HCT116 (cell line): ENCODE data around the gene GMIP. TPM values are rescaled to one million over a fixed set of nuclear protein-coding genes. Genes with fewer than 3 reads are reported as not detected.
A peak's percentile ranks its signal among the peaks of the same experiment; 100 is the strongest.
"Not testable (repeated sequence)": the region's sequence is repeated elsewhere in the genome, so short reads cannot be mapped to it uniquely, and the experiment has no call there.

Experiments
- ATAC-seq: fragments of 200-7000 bp; cut with Tn5 transposase; 2 replicates; pipeline ENCODE4 v1.9.1; 2020; ENCODE audit warnings: mild to moderate bottlenecking, moderate library complexity
- BruUV-seq: library from RNA; stranded (reverse); fragments of 400-500 nt; replicated peaks from 2 replicates; lab custom pipeline; 2021; lab: Mats Ljungman, UMichigan
- CTCF ChIA-PET: fragments of 300-600 bp; sonication (Branson Sonifier 250); formaldehyde crosslinking; loops from one replicate; lab custom pipeline; 2021; ENCODE audit warnings: antibody characterized with exemption; lab: Charles Lee
- POLR2A ChIA-PET: fragments of 300-600, 350-600 bp; sonication (Branson Sonifier 250); formaldehyde crosslinking; loops from one replicate; lab custom pipeline; 2021; ENCODE audit warnings: antibody characterized with exemption; lab: Charles Lee
- RAD21 ChIA-PET, 2 experiments: fragments of 300-600 bp; sonication (Branson Sonifier 250); formaldehyde crosslinking; loops; one replicate each; lab custom pipeline; 2023; ENCODE audit warnings: low total read pairs in 2 of 2; ENCODE audit not compliant: uncharacterized antibody in 2 of 2, unreplicated experiment in 2 of 2, low non-redundant PET in 1 of 2; lab: Charles Lee
- DNase-seq: peaks from one replicate; pipeline ENCODE4 v3.0.0-alpha.2; 2010; ENCODE audit warnings: low read depth, low spot score
- H2AFZ ChIP-seq: fragments of 200-600 bp; shearing (Covaris generic), sonication (generic); 2 replicates; pipeline ENCODE4 v1.6.1; 2017; ENCODE audit warnings: low read depth, mixed run types, mixed read lengths, antibody characterized with exemption, low read length; ENCODE audit not compliant: poor library complexity, severe bottlenecking
- H3K27ac ChIP-seq: 2 replicates; pipeline ENCODE4 v1.5.1; 2012; ENCODE audit warnings: low read depth, low read length
- H3K27me3 ChIP-seq: fragments of 200-600 bp; sonication (generic); 2 replicates; pipeline ENCODE4 v1.6.1; 2016; ENCODE audit warnings: mixed run types, low read length, mixed read lengths; ENCODE audit not compliant: insufficient read depth
- H3K36me3 ChIP-seq, 2 experiments: fragments of 200-500 bp in 1 of 2; fragments of 200-600 bp in 1 of 2; sonication (Bioruptor generic) in 1 of 2; sonication (generic) in 1 of 2; 2 replicates each; pipeline versions ENCODE4 v1.5.1 to v1.6.1; 2014 to 2016; ENCODE audit warnings: low read length in 2 of 2, inconsistent platforms in 1 of 2, mixed read lengths in 1 of 2, mixed run types in 1 of 2; ENCODE audit not compliant: insufficient read depth in 2 of 2, control insufficient read depth in 1 of 2
- H3K4me1 ChIP-seq, 2 experiments: fragments of 200-600 bp in 1 of 2; sonication (generic) in 1 of 2; 2 replicates each; pipeline versions ENCODE4 v1.5.1 to v1.6.1; 2012 to 2017; ENCODE audit warnings: low read length in 2 of 2, inconsistent platforms in 1 of 2, mild to moderate bottlenecking in 1 of 2, mixed read lengths in 1 of 2, mixed run types in 1 of 2, moderate library complexity in 1 of 2; ENCODE audit not compliant: insufficient read depth in 2 of 2, control insufficient read depth in 1 of 2
- H3K4me2 ChIP-seq: fragments of 200-600 bp; sonication (generic); 2 replicates; pipeline ENCODE4 v1.6.1; 2017; ENCODE audit warnings: mixed run types, low read length, mixed read lengths
- H3K4me3 ChIP-seq, 2 experiments: fragments of 200-600 bp in 1 of 2; sonication (generic) in 1 of 2; replicated peaks in 1 of 2; 2 replicates each; pipeline ENCODE4 v1.5.1; 2011 to 2016; ENCODE audit warnings: low read length in 2 of 2, control low read depth in 1 of 2, low read depth in 1 of 2, mild to moderate bottlenecking in 1 of 2, mixed read lengths in 1 of 2, mixed run types in 1 of 2
- H3K79me2 ChIP-seq: fragments of 200-600 bp; sonication (generic); 2 replicates; pipeline ENCODE4 v1.6.1; 2017; ENCODE audit warnings: mild to moderate bottlenecking, mixed run types, low read length, moderate library complexity, mixed read lengths; ENCODE audit not compliant: insufficient read depth
- H3K9ac ChIP-seq: fragments of 200-600 bp; sonication (generic); 2 replicates; pipeline ENCODE4 v1.6.1; 2016; ENCODE audit warnings: low read length, mixed read lengths
- H3K9me2 ChIP-seq: fragments of 200-600 bp; sonication (generic), shearing (Covaris generic); 2 replicates; pipeline ENCODE4 v1.6.1; 2017; ENCODE audit warnings: mixed run types, mild to moderate bottlenecking, moderate library complexity; ENCODE audit not compliant: insufficient read depth
- H3K9me3 ChIP-seq, 2 experiments: fragments of 200-500 bp in 1 of 2; fragments of 200-600 bp in 1 of 2; sonication (Bioruptor generic) in 1 of 2; sonication (generic) in 1 of 2; 2 replicates each; pipeline ENCODE4 v1.6.1; 2014 to 2017; ENCODE audit warnings: low read length in 2 of 2, mixed read lengths in 2 of 2, inconsistent platforms in 1 of 2, low read depth in 1 of 2, mild to moderate bottlenecking in 1 of 2, mixed run types in 1 of 2, moderate library complexity in 1 of 2; ENCODE audit not compliant: control insufficient read depth in 1 of 2, insufficient read depth in 1 of 2
- H4K20me1 ChIP-seq: fragments of 200-600 bp; sonication (generic), shearing (Covaris generic); 2 replicates; pipeline ENCODE4 v1.6.1; 2017; ENCODE audit warnings: mixed run types, mild to moderate bottlenecking, moderate library complexity; ENCODE audit not compliant: insufficient read depth
- EGR1 ChIP-seq: IDR thresholded peaks from 2 replicates; pipeline ENCODE4 v1.6.1; 2012; ENCODE audit warnings: low read depth
- JUND ChIP-seq: IDR thresholded peaks from 2 replicates; pipeline ENCODE4 v1.6.1; 2012
- POLR2A ChIP-seq: IDR thresholded peaks from 2 replicates; pipeline ENCODE4 v1.7.0; 2011; ENCODE audit warnings: borderline replicate concordance; ENCODE audit not compliant: insufficient read depth, insufficient read length; ENCODE audit errors: extremely low read depth
- SP1 ChIP-seq: IDR thresholded peaks from 2 replicates; pipeline ENCODE4 v1.6.1; 2012; ENCODE audit warnings: low read depth
- SRF ChIP-seq: IDR thresholded peaks from 2 replicates; pipeline ENCODE4 v1.6.1; 2012; ENCODE audit warnings: low read depth
- intact Hi-C: fragments of 100-400 bp; cut with micrococcal nuclease; formaldehyde crosslinking; loops from 2 replicates; pipeline ENCODE4 v1.10.0; 2022
- total RNA-seq: library from RNA; stranded (reverse); gene quantifications from one replicate; pipeline ENCODE4 v1.2.1, GENCODE V29; 2021; ENCODE audit not compliant: unreplicated experiment

GMIP gene
- total RNA-seq, 1 experiment from 2014 or later = 16.3 TPM

DNA sequence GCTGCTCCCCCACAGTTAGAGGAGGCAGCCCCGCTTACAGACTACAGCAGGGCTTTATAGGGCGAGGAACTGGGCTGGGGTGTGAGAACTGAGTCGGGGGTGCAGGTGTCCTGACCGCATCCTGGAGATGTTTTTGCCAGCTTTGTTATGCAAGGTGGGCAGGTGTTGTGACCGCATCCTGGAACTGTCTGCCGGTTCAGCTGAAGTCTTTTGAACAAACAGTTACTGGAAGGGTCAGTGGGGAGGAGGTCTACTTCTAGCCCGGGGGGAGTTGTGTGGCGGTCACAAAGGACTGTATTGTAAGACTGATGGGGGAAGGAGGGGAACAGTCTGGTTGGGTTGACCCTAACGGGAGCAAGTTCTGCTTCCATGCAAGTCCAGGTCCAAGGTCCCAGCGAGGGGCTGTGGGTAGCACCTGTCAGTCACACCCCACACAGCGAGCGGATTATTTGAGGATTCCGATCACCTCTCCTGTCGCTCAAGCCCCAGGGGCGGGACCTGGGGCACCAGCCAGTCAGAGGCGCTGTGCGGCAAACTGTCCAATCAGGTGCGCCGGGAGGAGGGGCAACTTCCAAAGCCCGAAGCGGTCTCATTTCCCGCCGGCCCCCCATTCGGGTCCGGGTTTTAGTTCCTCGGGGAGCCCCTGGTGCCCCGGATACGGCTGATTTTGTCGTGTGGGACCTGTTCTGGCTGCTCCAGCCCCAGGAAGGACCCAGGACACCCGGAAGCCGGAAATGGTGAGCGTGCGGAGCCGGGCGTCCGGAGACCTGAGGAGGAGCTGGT, 25.0 kb upstream of the GMIP start, which contains the start of gene ZNF101 (continued):
- TF ChIP-seq EGR1 (no peak), JUND (no peak), SRF (no peak), SP1 (peak; percentile 81), POLR2A (no peak)

DNA sequence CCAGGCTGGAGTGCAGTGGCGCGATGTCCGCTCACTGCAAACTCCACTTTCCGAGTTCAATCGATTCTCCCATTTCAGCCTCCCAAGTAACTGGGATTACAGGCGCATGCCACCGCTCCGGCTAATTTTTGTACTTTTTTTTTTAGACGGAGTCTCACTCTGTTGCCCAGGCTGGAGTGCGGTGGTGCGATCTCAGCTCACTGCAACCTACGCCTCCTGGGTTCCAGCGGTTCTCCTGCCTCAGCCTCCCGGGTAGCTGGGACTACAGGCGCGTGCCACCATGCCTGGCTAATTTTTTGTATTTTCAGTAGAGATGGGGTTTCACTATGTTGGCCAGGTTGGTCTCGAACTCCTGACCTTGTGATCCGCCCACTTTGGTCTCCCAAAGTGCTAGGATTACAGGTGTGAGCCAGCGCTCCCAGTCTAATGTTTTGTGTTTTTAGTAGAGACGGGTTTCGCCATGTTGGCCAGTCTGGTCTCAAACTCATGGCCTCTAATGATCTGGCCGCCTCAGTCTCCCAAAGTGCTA, 22.0 kb upstream of the GMIP start:
- H3K9me2 ChIP-seq, intact Hi-C loops, H3K4me3 ChIP-seq, H3K4me2 ChIP-seq, H3K27me3 ChIP-seq, BruUV-seq, CTCF ChIA-PET, H2AFZ ChIP-seq, RAD21 ChIA-PET, H3K9ac ChIP-seq, H4K20me1 ChIP-seq, H3K27ac ChIP-seq, H3K9me3 ChIP-seq, DNase-seq, H3K36me3 ChIP-seq, ATAC-seq: not testable (repeated sequence)
- H3K79me2 ChIP-seq = peaks cover 43% of the 10 kb centered on the region
- H3K4me1 ChIP-seq = peaks cover 18 to 38% of the 10 kb centered on the region in 2 experiments
- POLR2A ChIA-PET = interaction anchor here (0.8 kb wide), 1 partner anchor 111 kb away, joined by 5 read pairs; no protein-coding TSS in a partner anchor
